Astrocyte (in vitro differentiated cells and primary cell): ENCODE results near the gene KHNYN.

Experiments used
- CTCF ChIP-seq: IDR thresholded peaks from 2 replicates; pipeline ENCODE4 v1.5.1; 2011; ENCODE audit warnings: low read depth, mild to moderate bottlenecking, inconsistent platforms, low read length, moderate library complexity; ENCODE audit not compliant: insufficient read depth
- EZH2 ChIP-seq: IDR thresholded peaks from 2 replicates; pipeline ENCODE4 v1.6.1; 2012; ENCODE audit warnings: mild to moderate bottlenecking, low read length, inconsistent platforms; ENCODE audit not compliant: insufficient read depth

GRCh38 chr14:24392325-24393091 is 37.2 kb upstream of the KHNYN start:
- TF ChIP-seq CTCF = peak; percentile 24
- no peak for TF ChIP-seq EZH2
